Breast epithelium (tissue), 3 donors: ENCODE data around the gene CTNNBIP1.

Source experiments
- CTCF ChIP-seq, 3 donors: fragments of 450-650 bp; IDR thresholded peaks; one replicate each; pipeline ENCODE4 v1.5.1; 2016 to 2017; ENCODE audit warnings: antibody characterized with exemption in 3 of 3, mild to moderate bottlenecking in 3 of 3, moderate library complexity in 3 of 3
- POLR2A ChIP-seq: fragments of 450-650 bp; IDR thresholded peaks from one replicate; pipeline ENCODE4 v1.6.1; 2016; ENCODE audit warnings: antibody characterized with exemption, mild to moderate bottlenecking, moderate library complexity
- POLR2AphosphoS5 ChIP-seq, 3 donors: sonication (generic); formaldehyde crosslinking; IDR thresholded peaks; one replicate each; pipeline ENCODE4 v1.6.1; 2017; ENCODE audit warnings: antibody characterized with exemption in 3 of 3

DNA sequence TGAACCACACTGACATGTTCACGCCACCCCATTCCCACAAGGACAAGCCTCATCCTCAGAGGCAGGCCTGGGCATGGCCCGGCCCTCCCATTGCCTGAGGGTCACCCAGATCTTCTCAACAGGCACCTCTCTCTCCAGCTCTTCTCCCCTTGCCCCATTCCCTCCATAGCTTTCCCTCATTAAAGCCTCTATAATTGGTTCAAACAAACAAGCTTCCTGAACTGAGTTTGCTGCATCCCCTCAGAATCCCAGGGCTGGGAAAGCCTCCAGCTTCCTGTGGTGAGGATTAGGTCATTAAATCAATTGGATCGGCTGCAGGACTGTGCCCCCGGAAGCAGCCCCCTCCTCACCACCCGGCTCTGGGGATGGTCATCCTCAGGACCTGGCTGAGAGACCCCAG lies 18.9 kb downstream of the CTNNBIP1 start:
- TF ChIP-seq POLR2A: no peak
- TF ChIP-seq CTCF (IDR thresholded peaks at IDR 0.05): no peak
- no peak for TF ChIP-seq POLR2AphosphoS5 (IDR thresholded peaks at IDR 0.05)
